Stimulated activated CD8-positive, alpha-beta memory T cell treated with anti-CD3 and anti-CD28 coated beads, Interleukin-12 subunit alpha, Interleukin-12 subunit beta, amount 100 ng/mL, for 4 hours (primary cell): ENCODE data around the gene SMYD3.

ENCODE experiments used
- DNase-seq: peaks from one replicate; pipeline ENCODE4 v3.0.0-alpha.2; 2020; ENCODE audit warnings: low read depth

The SMYD3 gene

DNA sequence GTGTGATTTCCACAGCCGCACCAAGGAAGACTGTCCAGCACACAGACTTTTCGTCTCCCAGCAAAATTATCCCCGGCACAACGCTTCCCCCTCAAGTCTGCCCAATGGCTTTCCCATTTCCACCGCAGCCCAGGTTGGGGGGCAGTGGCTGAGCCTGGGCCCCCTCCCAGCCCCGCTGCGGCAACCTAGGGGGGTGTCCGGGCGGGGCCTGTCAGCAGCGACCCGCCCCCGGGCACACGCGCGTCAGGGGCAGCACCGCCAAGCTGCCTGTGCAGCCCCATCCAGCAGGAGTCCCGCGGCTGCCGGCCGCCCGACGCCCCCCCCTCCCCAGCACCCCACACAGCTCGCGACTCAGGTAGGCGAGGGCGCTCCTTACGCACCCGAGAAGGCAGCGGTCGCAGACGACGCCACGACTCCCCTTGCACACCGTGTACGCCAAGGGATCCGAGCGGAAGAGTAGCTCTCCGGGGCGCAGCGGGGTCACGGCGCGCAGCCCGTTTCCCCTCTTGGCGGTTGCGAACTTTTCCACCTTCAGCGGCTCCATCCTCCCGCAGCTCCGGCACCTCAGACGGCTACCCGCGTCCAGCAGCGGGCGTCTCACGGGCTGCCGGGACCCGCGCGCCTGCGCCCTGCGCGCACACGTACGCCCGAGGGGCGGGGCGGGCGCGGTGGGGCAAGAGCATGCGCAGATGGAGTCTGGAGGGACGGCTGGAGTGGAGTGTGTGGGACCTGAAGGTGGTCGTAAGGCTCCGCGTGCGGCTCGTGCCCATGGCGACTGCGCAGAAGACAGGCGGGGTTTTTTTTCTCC is at the start of gene SMYD3:
Gene SMYD3 (minus strand): TSS at position 606 of the 808 bp plus-strand sequence.
- DNase-seq = peak; percentile 61

GRCh38 chr1:246554201-246554600 is 47.1 kb upstream of the SMYD3 start:
- DNase-seq = no peak

DNA sequence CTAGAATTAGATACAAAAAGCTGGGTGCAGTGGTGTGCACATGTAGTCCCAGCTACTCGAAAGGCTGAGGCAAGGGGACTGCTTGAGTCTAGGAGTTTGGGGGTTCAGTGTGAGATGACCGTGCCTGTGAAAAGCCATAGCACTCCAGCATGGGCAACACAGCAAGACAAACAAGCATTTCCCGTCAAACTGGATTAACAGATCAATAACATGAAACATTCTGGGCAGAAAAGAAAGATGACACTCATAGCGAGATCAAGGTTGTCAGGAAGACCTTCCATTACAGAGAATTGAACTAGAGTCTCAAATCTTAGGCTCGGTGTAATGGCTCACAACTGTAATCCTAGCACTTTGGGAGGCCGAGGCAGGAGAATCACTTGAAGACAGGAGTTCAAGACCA is 45.0 kb upstream of the SMYD3 start:
- DNase-seq = no peak

DNA sequence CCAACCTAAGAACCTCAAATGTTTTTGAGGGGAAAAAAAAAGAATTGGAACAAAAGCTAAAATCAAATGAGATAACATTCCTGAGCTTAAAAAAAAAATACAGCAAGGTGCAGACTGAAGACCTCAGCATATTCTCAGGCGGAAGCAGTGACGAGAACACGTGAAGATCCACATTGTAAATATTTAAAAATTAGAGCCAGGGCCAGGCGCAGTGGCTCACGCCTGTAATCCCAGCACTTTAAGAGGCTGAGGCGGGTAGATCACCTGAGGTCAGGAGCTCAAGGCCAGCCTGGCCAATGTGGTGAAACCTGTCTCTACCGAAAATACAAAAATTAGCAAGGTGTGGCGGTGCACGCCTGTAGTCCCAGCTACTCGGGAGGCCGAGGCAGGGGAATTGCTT is 43.3 kb upstream of the SMYD3 start:
- no peak for DNase-seq

DNA sequence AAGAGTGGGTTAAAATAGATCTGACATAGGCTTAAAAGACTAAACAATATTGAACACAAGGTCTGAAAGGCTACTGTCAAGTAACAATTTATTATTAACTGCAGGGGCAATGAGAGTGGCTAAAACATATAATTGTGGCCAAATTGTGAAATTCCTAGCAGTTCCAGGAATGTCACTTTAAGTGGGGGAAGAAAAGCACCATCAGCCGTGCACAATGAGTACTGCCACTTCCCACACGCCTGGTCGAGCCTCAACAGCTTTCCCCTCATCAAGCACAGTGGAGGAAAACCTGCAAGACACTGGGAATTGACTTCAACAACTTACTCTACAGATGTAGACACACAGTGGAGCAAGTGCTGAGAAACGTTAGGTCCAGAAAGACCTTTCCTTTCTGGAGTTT is 42.6 kb upstream of the SMYD3 start:
- DNase-seq = no peak

- DNase-seq = no peak
These were observed 36.9 kb upstream of the SMYD3 start for GRCh38 chr1:246544001-246544400.

DNA sequence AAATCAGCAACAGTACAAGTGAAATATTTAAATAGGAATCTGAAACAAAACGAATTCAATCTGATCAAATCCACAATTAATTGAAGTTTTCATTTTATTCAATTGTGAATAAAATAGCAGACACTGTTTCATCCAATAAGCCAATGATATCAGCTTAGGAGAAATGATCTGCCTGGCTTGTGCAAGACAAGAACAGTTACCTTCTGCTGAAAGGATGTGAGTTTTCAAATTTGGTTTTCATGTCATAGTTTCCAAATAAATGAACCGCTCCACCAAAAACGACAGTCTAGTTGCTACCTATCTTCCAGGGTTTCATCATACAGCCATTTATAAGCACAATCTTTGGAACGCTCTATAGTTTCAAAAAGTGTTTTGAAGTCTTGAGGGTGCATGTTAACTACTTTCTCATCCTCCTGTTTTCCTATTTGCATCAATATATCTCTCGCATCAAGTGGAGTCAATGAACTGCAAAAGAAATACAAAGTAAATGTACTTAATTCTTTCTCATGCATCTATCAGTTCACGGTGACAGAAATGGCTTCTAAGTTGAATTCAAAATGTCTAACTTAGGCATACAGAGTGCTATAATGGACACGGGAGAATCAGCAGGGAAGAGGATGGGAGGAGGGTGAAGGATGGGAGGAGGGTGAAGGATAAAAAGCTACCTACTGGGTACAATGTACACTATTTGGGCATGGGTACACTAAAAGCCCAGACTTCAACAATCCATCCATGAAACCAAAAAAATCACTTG is 33.8 kb upstream of the SMYD3 start:
- DNase-seq = no peak

- DNase-seq = no peak
These were observed 30.8 kb upstream of the SMYD3 start for GRCh38 chr1:246537887-246538286.

- DNase-seq = no peak
These were observed 30.4 kb upstream of the SMYD3 start for GRCh38 chr1:246537441-246537840.

DNA sequence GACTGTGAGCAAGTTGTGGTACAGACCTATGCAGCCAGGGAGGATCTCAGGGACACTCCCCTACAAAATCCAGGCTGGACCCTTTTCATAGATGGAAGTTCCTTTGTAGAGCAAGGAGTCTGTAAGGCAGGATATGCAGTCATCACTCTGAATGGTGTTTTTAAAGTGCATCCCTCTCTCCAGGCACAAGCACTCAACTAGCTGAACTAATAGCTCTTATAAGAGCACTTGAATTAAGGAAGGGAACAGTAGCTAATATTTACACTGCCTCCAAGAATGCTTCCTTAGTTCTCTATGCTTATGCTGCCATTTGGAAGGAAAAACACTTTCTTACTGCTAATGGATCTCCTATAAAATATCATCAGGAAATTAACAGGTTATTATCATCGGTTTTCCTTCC is 27.0 kb upstream of the SMYD3 start:
- no peak for DNase-seq

GRCh38 chr1:246533371-246533905 is 26.4 kb upstream of the SMYD3 start:
- no peak for DNase-seq

- no peak for DNase-seq
These were observed 25.4 kb upstream of the SMYD3 start for GRCh38 chr1:246532519-246532918.

DNA sequence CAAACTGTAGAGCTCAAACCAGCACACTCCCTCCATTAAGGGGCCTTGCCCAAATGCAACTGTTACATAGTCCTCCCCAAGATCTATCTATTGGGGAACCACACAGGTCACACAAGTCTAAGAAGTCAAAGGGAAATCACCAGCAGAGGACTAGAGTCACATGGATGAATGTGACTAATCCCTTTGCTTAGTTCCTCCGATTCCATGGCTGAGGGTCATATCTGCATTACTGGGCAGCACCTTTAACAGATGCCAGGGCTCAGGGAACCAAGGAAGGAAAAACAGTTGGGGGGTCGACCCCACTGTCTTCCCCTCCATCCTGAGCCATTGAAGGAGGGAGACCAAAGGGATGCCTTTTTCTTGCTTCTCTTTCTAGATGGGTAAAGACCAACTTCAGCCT is 23.4 kb upstream of the SMYD3 start:
- no peak for DNase-seq

DNA sequence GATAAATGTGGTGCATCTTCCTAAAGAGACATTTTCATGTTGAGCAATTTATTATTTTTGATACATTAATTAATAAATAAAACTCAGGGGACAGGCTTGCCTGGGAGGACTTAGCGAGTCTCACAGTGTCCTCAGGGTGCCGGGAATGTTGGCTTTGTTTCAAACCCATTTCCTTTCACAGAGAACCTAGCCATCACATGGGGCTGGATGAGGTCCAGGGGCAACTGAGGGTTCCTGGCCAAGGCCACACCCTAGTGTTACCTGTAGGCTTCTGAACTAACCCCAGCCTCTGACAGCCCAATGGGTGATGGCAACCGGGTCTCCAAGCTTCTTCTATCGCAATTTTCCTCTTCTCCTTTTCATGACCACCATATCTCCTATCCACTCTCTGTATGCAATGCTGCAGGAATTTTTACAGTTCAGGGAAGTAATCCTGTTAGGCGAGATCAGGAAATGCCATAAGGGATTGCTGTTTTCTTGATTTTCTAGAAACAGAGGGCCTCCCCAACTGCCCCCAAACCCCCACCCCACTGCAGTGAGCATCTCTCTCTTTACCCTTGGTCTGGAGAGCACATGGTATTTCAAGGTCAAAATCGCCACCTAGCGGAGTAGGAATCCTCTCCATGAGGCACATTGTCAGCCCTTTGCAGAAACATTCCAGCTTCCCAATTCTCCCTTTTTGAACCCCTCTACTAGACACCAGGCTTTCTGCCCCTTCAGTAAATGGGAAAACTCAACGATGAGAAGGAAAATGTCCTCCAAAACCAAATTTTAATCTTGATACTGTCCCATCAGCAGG is 22.1 kb upstream of the SMYD3 start:
- no peak for DNase-seq

DNA sequence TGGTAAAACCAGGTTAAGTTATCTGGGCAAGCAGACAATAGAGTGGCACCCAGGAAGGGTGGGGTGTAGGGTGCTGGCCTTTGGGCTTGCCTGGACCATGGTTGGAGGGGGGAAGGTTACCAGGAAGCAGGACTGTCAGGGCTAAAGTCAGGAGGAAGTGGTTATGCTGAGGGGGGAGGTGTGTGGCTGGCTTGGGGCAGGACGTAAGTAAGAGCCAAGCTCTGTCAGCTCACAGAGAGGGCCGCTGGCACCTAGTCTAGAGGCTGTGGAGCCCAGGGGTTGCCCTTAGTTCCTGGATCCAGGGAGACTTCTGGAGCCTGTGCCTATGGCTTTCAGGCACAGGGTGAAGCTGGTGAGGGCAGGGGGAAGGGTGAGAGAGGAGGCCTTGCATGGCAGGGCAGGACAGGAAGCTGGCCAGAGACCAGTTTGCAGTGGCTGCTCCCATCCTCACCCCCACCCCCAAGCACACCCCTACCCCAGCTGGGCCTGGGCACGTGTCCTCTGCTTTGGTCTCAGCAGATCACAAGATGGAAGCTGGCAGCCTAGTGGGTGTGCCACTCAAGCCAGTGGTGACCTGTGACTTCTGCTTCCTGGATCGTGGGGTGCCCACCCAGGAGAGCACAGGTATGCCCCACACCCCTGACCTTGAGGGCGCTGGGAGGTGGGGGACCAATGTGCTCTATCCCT is 20.5 kb upstream of the SMYD3 start:
- DNase-seq = no peak

DNA sequence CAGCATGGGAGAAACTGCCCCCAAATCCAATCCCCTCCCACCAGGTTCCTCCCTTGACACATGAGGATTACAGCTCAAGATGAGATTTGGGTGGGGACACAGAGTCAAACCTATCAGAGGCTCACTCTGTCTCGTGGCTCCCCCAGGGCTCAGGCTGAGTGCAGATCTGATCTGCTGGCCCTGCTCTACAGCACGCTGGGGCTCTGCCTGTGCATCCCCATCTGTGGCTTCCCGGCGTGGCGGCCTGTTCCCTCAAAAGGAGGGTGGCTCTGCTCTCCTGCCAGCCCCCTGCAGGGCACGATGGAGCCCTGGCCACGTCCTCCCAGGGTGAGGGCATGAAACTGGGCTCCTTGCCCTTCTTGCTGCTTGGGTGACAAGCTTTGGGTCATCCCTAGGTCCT is 19.8 kb upstream of the SMYD3 start:
- no peak for DNase-seq

DNA sequence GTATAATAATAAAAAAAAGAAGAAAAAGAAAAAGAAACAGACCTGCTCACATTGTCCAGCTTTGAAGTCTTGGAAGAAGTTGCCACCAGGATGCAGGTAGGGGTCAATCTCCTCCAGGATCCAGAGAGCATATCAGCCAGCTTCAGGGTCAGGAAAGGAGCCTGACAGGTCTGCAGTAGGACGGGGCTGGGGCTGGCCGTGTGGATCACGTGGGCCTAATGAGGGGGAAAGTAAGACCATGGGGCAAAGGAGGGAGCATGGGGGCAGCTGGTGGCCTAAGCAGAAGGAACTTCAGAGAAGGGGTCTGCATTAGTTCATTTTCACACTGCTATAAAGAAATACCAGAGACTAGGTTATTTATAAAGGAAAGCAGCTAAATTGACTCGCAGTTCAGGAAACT is 19.3 kb upstream of the SMYD3 start:
- no peak for DNase-seq

DNA sequence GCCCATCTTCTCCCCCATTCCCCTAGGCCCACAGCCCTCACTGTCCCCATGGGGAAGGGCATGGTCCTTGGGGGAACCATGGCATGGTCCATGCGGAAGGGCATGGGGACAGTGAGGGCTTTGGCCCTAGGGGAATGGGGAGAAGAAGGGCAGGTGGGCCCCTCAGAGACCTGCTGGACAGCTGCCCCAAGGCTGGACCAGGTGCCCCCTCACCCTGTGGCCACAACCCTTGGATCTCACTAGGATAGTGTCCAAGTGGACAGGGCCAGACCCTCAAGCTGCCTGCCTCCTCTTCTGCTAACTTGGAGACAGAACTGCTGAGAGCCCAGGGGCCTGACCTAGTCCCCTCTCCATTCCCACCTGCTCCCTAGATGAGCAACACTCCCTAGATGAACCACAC is 12.4 kb upstream of the SMYD3 start:
- no peak for DNase-seq

GRCh38 chr1:246518456-246519205 is 11.6 kb upstream of the SMYD3 start:
- no peak for DNase-seq

DNA sequence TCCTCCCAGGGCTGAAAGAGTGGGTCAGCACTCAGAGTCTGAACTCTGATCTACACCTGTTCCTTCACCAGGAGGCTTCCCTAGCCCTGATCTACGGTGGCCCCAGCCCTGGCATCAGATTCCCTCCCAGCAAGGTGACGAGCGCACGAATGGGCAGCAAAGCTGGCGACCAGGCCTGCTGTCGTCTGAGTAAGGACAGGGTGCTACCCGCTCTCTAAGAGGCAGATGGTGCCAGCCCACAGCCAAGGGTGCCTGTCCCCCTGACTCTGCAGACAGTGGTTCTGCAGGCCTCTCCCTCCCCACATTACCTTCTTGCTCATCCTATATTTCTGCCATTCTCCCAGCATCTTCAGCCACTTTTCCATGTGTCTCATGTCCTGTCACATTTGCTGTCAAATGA is 10.3 kb upstream of the SMYD3 start:
- DNase-seq = no peak

- no peak for DNase-seq
These were observed 9.0 kb upstream of the SMYD3 start for GRCh38 chr1:246516126-246516525.
